GM13977 (cell line): ENCODE data around the gene DENND4A.
A peak's percentile ranks its signal among the peaks of the same experiment; 100 is the strongest.

Experiments used
- DNase-seq: peaks from one replicate; pipeline ENCODE4 v3.0.0; 2012; ENCODE audit warnings: low spot score
- in situ Hi-C: fragments of 300-500 bp; cut with MboI; formaldehyde crosslinking; loops from one replicate; pipeline ENCODE4 v1.12.0; 2022; ENCODE audit warnings: low sequenced_read_pairs, low pct_unique_long_range_greater_than_20kb, mixed read lengths, inconsistent platforms; ENCODE audit not compliant: unreplicated experiment
- TF ChIP-seq, protein P1 (sequence below): IDR thresholded peaks from 2 replicates; pipeline ENCODE4 v1.5.1; 2012; ENCODE audit warnings: mild to moderate bottlenecking, control low read depth; ENCODE audit not compliant: insufficient read depth; ENCODE audit errors: extremely low read depth, missing control alignments

Gene DENND4A

DNA sequence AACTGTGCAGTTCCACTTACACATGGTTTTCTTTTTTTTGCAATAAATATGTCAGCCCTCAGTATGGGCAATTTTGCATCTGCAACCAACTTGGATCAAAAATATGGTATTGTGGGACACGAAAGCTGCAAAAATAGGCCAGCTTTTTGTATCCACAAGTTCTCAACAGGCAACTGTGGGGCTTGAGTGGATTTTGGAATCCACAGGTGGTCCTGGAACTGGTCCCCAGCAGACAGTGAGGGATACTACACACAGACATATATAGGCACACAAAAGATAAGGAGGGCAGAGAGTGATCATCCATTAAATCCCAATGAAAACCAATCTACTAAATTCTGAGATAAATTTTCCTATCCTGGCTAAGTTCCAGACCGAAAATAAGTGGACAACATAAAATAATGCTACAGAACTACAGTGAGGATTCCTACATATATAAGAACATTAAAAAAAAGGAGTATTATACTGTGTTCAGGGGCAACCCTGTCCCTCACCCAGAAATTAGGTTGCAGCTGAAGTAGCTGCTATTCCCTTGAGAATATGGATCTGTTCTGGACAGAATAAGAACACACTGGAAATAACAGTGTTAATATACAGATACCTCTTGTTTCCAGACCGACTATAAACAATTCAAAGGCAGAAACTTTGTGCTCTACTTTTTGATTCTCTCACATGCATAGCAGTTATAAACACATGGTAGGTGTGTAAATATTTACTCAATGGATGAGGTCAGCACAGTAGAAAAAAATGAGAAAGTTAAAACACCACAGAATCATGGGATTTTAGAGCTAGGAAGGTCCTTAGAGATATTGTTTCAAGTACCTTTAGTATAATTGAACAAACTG, 25.4 kb downstream of the DENND4A start:
- TF ChIP-seq, protein P1, sequence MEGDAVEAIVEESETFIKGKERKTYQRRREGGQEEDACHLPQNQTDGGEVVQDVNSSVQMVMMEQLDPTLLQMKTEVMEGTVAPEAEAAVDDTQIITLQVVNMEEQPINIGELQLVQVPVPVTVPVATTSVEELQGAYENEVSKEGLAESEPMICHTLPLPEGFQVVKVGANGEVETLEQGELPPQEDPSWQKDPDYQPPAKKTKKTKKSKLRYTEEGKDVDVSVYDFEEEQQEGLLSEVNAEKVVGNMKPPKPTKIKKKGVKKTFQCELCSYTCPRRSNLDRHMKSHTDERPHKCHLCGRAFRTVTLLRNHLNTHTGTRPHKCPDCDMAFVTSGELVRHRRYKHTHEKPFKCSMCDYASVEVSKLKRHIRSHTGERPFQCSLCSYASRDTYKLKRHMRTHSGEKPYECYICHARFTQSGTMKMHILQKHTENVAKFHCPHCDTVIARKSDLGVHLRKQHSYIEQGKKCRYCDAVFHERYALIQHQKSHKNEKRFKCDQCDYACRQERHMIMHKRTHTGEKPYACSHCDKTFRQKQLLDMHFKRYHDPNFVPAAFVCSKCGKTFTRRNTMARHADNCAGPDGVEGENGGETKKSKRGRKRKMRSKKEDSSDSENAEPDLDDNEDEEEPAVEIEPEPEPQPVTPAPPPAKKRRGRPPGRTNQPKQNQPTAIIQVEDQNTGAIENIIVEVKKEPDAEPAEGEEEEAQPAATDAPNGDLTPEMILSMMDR = no peak
- no peak for DNase-seq
- in situ Hi-C loops = no loop called here

DNA sequence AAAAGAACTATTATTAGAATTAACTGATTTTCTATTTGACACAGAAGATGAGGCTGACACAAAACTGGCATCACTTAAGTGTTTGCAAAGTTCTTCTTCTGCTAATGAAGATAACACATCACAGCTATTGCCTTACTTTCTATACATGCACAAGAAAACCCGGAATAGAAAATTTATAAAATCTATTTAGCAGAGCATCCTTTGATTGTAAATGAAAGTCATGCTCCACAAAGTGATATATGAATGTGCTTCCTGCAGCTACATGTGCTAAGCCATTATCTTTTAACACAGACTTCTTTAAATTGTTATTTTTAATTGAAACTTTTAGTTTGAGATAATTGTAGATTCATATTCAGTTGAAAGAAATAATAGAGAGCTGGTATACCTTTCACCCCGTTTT, 27.0 kb downstream of the DENND4A start:
- in situ Hi-C loops = no loop called here
- no peak for DNase-seq
- TF ChIP-seq, protein P1 = no peak

DNA sequence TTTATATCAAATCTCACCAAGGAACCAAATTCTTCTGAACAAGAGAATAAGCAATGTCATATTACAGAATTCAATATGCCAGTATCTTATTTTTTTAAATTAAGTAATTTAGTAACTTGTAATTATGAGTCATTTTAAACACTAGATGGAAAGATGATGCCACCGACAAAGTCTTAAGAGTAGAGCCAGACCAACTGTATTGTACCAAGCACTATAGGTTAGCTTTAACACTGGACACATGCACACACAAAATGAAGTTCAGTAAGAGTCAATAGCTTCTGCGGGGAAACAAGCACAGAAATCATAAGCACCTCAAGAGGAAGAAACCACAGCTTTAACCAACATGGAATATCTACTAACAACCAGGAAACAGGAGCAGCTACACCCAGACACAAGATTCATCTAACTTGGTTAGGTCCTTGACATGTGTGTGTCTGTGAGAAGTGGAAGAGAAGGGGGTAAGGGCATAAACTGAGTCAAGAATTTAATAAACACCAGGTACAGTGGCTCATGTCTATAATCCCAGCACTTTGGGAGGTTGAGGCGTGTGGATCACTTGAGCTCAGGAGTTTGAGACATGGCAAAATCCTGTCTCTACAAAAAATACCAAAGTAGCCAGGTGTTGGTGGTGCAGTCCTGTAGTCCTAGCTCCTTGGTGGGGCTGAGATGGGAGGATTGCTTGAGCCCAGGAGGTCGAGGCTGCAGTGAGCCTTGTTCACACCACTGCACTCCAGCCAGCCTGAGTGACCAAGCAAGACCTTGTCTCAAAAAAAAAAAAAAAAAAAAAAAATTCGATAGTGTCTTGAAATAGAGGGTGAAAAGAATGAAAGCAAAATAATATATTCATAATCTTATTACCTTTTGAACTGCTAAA, 28.9 kb downstream of the DENND4A start:
- in situ Hi-C loops = no loop called here
- TF ChIP-seq, protein P1 = no peak
- DNase-seq = no peak

DNA sequence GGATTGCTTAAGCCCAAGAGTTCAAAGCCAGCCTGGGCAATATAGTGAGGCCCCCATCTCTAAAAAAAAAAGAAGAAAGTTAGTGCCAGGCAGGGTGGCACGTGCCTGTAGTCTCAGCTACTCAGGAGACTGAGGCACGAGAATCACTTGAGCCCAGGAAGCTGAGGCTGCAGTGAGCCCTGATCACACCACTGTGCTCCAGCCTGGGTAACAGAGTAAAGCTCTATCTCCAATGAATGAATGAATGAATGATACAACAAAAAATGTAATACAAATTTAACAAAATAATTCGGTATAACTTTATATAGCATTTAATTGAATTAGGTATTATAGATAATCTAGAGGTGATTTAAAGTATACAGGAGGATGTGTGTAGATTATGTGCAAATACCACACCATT, 29.7 kb downstream of the DENND4A start:
- in situ Hi-C loops = no loop called here

DNA sequence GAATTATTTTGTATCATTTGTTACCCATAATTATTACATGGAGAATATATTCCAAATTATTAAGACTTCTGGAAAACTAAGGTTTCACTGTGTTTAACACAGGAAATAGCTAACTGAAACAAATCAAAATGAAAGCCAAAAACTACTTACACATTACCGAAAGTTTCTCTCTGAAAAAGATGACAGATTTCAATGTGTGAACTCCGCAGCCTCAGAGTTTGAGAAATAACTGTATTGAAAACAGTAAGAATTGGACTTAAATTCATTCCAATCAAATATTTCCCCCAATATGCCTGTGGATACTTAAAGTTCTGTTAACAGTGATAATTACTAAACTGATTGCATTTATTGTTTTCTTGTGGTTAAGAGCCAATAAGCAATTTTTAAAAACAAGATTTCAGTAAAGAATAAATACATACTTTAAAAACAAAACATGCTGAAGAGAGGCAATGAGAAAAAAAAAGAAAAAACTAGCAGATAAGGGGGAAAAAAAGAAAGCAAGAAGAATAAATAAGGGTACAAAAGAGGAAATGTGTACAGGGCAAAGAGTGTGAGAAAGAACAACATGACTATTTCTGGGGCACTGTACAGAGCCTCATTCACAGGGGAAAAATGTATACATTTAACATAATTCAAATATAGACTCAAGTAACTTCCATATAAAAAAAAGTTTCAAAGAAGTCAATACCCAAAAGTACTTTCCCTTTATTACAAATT, 30.7 kb downstream of the DENND4A start:
- in situ Hi-C loops = no loop called here
- TF ChIP-seq, protein P1 = no peak

More for the DNA sequence above, 29.7 kb downstream of the DENND4A start:
- TF ChIP-seq, protein P1 = no peak
- no peak for DNase-seq

DNA sequence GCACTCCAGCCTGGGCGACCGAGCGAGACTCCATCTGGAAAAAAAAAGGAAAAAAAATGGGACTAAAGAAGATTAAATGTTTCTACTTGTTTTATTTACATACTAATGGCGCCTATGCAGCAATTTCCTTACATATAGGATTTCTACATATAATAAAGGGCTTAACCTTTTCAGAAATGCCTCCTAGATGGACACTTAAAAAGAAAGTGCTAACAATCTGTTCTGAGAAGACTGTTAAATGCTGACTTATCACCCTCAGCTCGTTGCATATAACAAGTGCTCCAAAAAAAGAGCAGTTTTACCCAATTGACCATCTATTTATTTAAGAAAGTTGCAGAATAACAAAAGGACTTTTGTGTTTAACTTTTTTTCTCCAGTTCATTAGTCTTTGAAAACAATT, 32.7 kb downstream of the DENND4A start:
- DNase-seq = no peak
- in situ Hi-C loops = no loop called here
- TF ChIP-seq, protein P1 = no peak

More for the DNA sequence above, 30.7 kb downstream of the DENND4A start:
- peak; percentile 20 for DNase-seq
